ENCODE results near the gene MRPL49. TPM values are rescaled to one million over a fixed set of nuclear protein-coding genes. Genes with fewer than 3 reads are reported as not detected.

MRPL49 gene
- total and polyA plus RNA-seq, 9 of the 15 experiments (the other 6 are each of a cell fraction or from before 2014, with no cell fraction given): 74.3 to 132 (median 91.2) TPM

GRCh38 chr11:65112546-65113360, 9.4 kb upstream of the MRPL49 start (continued):
- no peak for TF ChIP-seq MGA (IDR thresholded peaks at IDR 0.05)
- TF ChIP-seq ZNF57 (CRISPR knock-in tag; IDR thresholded peaks at IDR 0.05): no peak
- TF ChIP-seq ZNF778 (CRISPR knock-in tag; IDR thresholded peaks at IDR 0.05): no peak
- TF ChIP-seq PREB (CRISPR knock-in tag; IDR thresholded peaks at IDR 0.05): 0 out of 2 replicates have a peak, but pooled peaks have one; percentile 73
- no peak for TF ChIP-seq ZNF512 (tag; IDR thresholded peaks at IDR 0.05)
- TF ChIP-seq THRB (CRISPR knock-in tag; conservative IDR thresholded peaks at IDR 0.05): no peak
- TF ChIP-seq SP2 (IDR thresholded peaks at IDR 0.05; ENCODE audit: extremely low read depth, low read depth, low read length, poor library complexity, severe bottlenecking): no peak
- no peak for TF ChIP-seq EHMT2 (IDR thresholded peaks at IDR 0.05)
- no peak for TF ChIP-seq RFX5 (IDR thresholded peaks at IDR 0.05; ENCODE audit: low read depth, low read length)
- 0 out of 2 replicates have a peak, but pooled peaks have one; percentile 48 for TF ChIP-seq ZNF282 (CRISPR knock-in tag; IDR thresholded peaks at IDR 0.05)
